SK-N-MC (cell line): ENCODE results near the gene VEPH1.

Source experiments
- DNase-seq: peaks from one replicate; pipeline ENCODE4 v3.0.0-alpha.2; 2011; ENCODE audit warnings: low read depth, low spot score
- H3K27ac ChIP-seq: fragments of 200-600 bp; sonication (generic); 2 replicates; pipeline ENCODE4 v1.5.1; 2016; ENCODE audit warnings: mixed run types
- H3K36me3 ChIP-seq: fragments of 200-600 bp; sonication (generic); 2 replicates; pipeline ENCODE4 v1.6.1; 2017; ENCODE audit warnings: antibody characterized with exemption, low read length, mixed read lengths; ENCODE audit not compliant: insufficient read depth
- H3K4me3 ChIP-seq: fragments of 200-600 bp; sonication (generic); 2 replicates; pipeline ENCODE4 v1.5.1; 2016
- H3K9ac ChIP-seq: fragments of 200-600 bp; sonication (generic); 2 replicates; pipeline ENCODE4 v1.8.0; 2017; ENCODE audit warnings: mixed run types, mixed read lengths; ENCODE audit not compliant: insufficient read length
- H3K9me3 ChIP-seq: fragments of 200-600 bp; sonication (generic); 2 replicates; pipeline ENCODE4 v1.6.1; 2017; ENCODE audit warnings: low read depth, mild to moderate bottlenecking, antibody characterized with exemption, low read length, moderate library complexity, mixed read lengths
- EZH2 ChIP-seq: fragments of 200-600 bp; sonication (generic); IDR thresholded peaks from one replicate; pipeline ENCODE4 v1.6.1; 2017; ENCODE audit warnings: antibody characterized with exemption
- FOXP2 ChIP-seq: optimal IDR thresholded peaks from 2 replicates; pipeline ENCODE3; 2011; ENCODE audit warnings: mild to moderate bottlenecking, moderate library complexity; ENCODE audit not compliant: insufficient read depth; ENCODE audit errors: extremely low read length, control extremely low read depth
- POLR2AphosphoS5 ChIP-seq: IDR thresholded peaks from 2 replicates; pipeline ENCODE4 v1.6.1; 2012; ENCODE audit warnings: mild to moderate bottlenecking, low read depth, low read length, borderline replicate concordance

Gene VEPH1

GRCh38 chr3:157441102-157441624, 62.1 kb downstream of the VEPH1 start:
- Histone ChIP-seq H3K4me3 (no peak overlapping the region), H3K9me3 (no peaks in the 10 kb centered on the region), H3K9ac (no peak overlapping the region), H3K27ac (no peak overlapping the region), H3K36me3 (no peaks in the 10 kb centered on the region)
- DNase-seq, result no peak
- TF ChIP-seq POLR2AphosphoS5 (no peak), EZH2 (no peak), FOXP2 (no peak)

- Histone ChIP-seq H3K9me3 (no peaks in the 10 kb centered on the region), H3K36me3 (no peaks in the 10 kb centered on the region), H3K9ac (no peak overlapping the region), H3K27ac (no peak overlapping the region), H3K4me3 (peak overlapping the region; percentile 77)
- DNase-seq, result no peak
- TF ChIP-seq POLR2AphosphoS5 (no peak), EZH2 (no peak), FOXP2 (no peak)
Observed at GRCh38 chr3:157438194-157438730, 65.0 kb downstream of the VEPH1 start.

GRCh38 chr3:157436583-157437291, 66.5 kb downstream of the VEPH1 start, which contains the start of gene PTX3:
TSS of gene PTX3 (plus strand) at chr3:157436850. CDS start at chr3:157436934, 84 bp downstream.
- no peaks in the 10 kb centered on the region for H3K36me3 ChIP-seq
- no peak within 1 kb of the TSS for H3K27ac ChIP-seq
- no peak for TF ChIP-seq EZH2
- no peak for TF ChIP-seq POLR2AphosphoS5
- TF ChIP-seq FOXP2, result no peak
- peak within 1 kb of the TSS; percentile 77 for H3K4me3 ChIP-seq
- H3K9me3 ChIP-seq, result no peaks in the 10 kb centered on the region
- no peak for DNase-seq
- H3K9ac ChIP-seq, result no peak within 1 kb of the TSS

- Histone ChIP-seq H3K9me3 (no peaks in the 10 kb centered on the region), H3K9ac (no peak overlapping the region), H3K27ac (no peak overlapping the region), H3K36me3 (no peaks in the 10 kb centered on the region), H3K4me3 (no peak overlapping the region)
- DNase-seq, result no peak
- TF ChIP-seq POLR2AphosphoS5, result no peak
- no peak for TF ChIP-seq EZH2
- no peak for TF ChIP-seq FOXP2
Observed at GRCh38 chr3:157429708-157430107, 73.5 kb downstream of the VEPH1 start.

GRCh38 chr3:157428853-157429252, 74.4 kb downstream of the VEPH1 start:
- peak; percentile 60 for DNase-seq
- Histone ChIP-seq H3K36me3 (no peaks in the 10 kb centered on the region), H3K27ac (no peak overlapping the region), H3K9ac (no peak overlapping the region), H3K4me3 (no peak overlapping the region), H3K9me3 (no peaks in the 10 kb centered on the region)
- no peak for TF ChIP-seq FOXP2
- TF ChIP-seq POLR2AphosphoS5, result peak; percentile 25; the same call in 1 of the 2 replicates

- no peak overlapping the region for H3K27ac ChIP-seq
- DNase-seq, result no peak
- H3K9me3 ChIP-seq, result no peaks in the 10 kb centered on the region
- no peak overlapping the region for H3K9ac ChIP-seq
- no peak overlapping the region for H3K4me3 ChIP-seq
- H3K36me3 ChIP-seq, result no peaks in the 10 kb centered on the region
- TF ChIP-seq FOXP2 (no peak), POLR2AphosphoS5 (no peak), EZH2 (no peak)
Observed at GRCh38 chr3:157427901-157428300, 75.3 kb downstream of the VEPH1 start.

- Histone ChIP-seq H3K9ac (no peak overlapping the region), H3K36me3 (no peaks in the 10 kb centered on the region), H3K9me3 (no peaks in the 10 kb centered on the region), H3K27ac (no peak overlapping the region), H3K4me3 (no peak overlapping the region)
- no peak for TF ChIP-seq EZH2
- TF ChIP-seq FOXP2, result no peak
- TF ChIP-seq POLR2AphosphoS5, result no peak
- DNase-seq, result no peak
Observed at GRCh38 chr3:157423337-157423736, 79.9 kb downstream of the VEPH1 start.

- no peak for DNase-seq
- no peak for TF ChIP-seq EZH2
- TF ChIP-seq POLR2AphosphoS5, result no peak
- no peak overlapping the region for H3K9ac ChIP-seq
- H3K36me3 ChIP-seq, result no peaks in the 10 kb centered on the region
- H3K27ac ChIP-seq, result no peak overlapping the region
- no peak overlapping the region for H3K4me3 ChIP-seq
- no peaks in the 10 kb centered on the region for H3K9me3 ChIP-seq
Observed at GRCh38 chr3:157420606-157421130, 82.5 kb downstream of the VEPH1 start.
